Fibroblast of villous mesenchyme (primary cell): ENCODE results near the gene CDKN1A. TPM values are rescaled to one million over a fixed set of nuclear protein-coding genes. Genes with fewer than 3 reads are reported as not detected.
"Not testable (repeated sequence)": the region's sequence is repeated elsewhere in the genome, so short reads cannot be mapped to it uniquely, and the experiment has no call there.

Experiments
- DNase-seq: peaks from one replicate; pipeline ENCODE4 v3.0.0-alpha.2; 2010; ENCODE audit warnings: low read depth
- H3K4me3 ChIP-seq: 2 replicates; pipeline ENCODE4 v1.5.1; 2011; ENCODE audit warnings: low read depth, mild to moderate bottlenecking, low read length
- total RNA-seq: library from RNA; depleted of rRNA; stranded (reverse); fragments of >200 nt; gene quantifications from 2 replicates; pipeline ENCODE4 v1.2.3, GENCODE V29; 2012
- TF ChIP-seq, protein P1 (sequence below): IDR thresholded peaks from 2 replicates; pipeline ENCODE4 v1.5.1; 2012; ENCODE audit warnings: low read depth, mild to moderate bottlenecking, low read length; ENCODE audit not compliant: insufficient read depth

Gene CDKN1A
- total RNA-seq, 1 donor = 522 TPM

DNA sequence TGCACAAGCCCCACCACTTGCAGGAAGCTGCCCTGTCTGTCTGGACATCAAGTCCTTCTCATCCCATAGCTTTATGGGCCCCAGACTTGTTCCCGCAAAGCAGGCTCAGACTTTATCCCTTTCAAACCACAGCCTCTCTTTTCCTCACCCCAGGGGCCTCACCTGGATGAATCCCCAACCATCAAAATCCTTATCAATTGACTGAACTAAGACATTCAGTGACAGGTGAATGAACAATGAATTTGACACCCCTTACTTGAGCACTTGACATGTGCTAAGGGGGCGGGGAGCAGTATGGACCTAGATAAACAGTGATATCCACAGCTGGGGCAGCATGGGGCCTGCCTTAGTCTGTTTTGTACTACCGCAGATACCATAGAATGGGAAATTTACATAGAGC, 24.1 kb downstream of the CDKN1A start:
- TF ChIP-seq, protein P1, sequence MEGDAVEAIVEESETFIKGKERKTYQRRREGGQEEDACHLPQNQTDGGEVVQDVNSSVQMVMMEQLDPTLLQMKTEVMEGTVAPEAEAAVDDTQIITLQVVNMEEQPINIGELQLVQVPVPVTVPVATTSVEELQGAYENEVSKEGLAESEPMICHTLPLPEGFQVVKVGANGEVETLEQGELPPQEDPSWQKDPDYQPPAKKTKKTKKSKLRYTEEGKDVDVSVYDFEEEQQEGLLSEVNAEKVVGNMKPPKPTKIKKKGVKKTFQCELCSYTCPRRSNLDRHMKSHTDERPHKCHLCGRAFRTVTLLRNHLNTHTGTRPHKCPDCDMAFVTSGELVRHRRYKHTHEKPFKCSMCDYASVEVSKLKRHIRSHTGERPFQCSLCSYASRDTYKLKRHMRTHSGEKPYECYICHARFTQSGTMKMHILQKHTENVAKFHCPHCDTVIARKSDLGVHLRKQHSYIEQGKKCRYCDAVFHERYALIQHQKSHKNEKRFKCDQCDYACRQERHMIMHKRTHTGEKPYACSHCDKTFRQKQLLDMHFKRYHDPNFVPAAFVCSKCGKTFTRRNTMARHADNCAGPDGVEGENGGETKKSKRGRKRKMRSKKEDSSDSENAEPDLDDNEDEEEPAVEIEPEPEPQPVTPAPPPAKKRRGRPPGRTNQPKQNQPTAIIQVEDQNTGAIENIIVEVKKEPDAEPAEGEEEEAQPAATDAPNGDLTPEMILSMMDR = no peak
- no peak overlapping the region for H3K4me3 ChIP-seq
- DNase-seq = no peak

GRCh38 chr6:36703081-36703606, 24.6 kb downstream of the CDKN1A start:
- TF ChIP-seq, protein P1 = no peak
- DNase-seq = no peak
- no peak overlapping the region for H3K4me3 ChIP-seq

GRCh38 chr6:36703982-36704381, 25.5 kb downstream of the CDKN1A start:
- DNase-seq = no peak
- TF ChIP-seq, protein P1 = no peak
- H3K4me3 ChIP-seq = no peak overlapping the region

DNA sequence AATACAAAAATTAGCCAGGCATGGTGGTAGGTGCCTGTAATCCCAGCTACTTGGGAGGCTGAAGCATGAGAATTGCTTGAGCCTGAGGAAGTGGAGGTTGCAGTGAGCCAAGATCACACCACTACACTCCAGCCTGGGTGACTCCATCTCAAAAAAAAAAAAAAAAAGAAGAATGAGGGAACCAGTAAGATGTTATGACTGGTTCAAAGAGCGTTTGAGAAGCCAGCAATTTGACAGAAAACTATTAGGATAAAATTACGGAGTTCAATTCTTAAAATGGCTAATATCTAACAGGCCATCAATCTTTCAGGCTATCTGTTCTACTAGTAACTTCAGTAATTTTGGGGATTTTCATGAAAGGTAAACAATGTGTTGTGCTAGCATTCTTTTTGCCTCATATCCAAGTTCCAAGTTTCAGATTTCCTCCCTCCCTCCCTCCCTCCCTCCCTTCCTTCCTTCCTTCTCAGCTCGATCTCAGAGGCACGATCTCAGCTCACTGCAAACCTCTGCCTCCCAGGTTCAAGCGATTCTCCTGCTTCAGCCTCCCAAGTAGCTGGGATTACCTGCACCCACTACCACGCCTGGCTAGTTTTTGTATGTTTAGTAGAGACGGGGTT, 26.6 kb downstream of the CDKN1A start:
- DNase-seq, H3K4me3 ChIP-seq: not testable (repeated sequence)

GRCh38 chr6:36706339-36706738, 27.8 kb downstream of the CDKN1A start:
- DNase-seq = no peak
- no peak overlapping the region for H3K4me3 ChIP-seq
- TF ChIP-seq, protein P1 = no peak

- DNase-seq = no peak
- TF ChIP-seq, protein P1 = no peak
- no peak overlapping the region for H3K4me3 ChIP-seq
Measured at GRCh38 chr6:36712816-36713215, 34.3 kb downstream of the CDKN1A start.

GRCh38 chr6:36713846-36714245, 35.3 kb downstream of the CDKN1A start:
- no peak overlapping the region for H3K4me3 ChIP-seq
- DNase-seq = no peak
- TF ChIP-seq, protein P1 = no peak
